ENCODE measurements around the gene FAM174B. TPM values are rescaled to one million over a fixed set of nuclear protein-coding genes. Genes with fewer than 3 reads are reported as not detected.
A peak's percentile ranks its signal among the peaks of the same experiment; 100 is the strongest.

FAM174B gene
- total RNA-seq, 6 donors from 2014 or later, result 54.5 to 109 (median 67.5) TPM

DNA sequence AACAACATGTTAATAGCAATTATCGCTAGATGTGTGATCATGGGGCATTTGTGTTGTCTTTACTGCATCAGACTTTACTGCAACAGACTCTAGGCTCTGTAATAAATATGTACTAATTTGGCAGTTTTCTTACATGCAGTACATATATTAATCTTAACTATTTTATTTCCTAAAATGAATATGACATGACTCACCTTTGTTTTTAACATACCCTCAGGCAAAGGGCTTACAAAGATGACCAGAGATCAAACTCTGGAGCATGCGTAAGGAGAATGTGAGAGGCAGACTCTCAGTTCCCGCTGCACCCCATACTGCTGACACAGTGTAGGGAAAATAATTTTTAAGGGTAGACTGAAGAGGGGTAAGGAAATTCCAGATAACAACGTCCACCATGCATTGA, 7.2 kb upstream of the FAM174B start:
- DNase-seq (no peak), ATAC-seq (ENCODE audit: low FRiP score in 2 of 2) (no peak)
- H3K4me3 ChIP-seq, result no peak overlapping the region
- no peaks in the 10 kb centered on the region for H3K36me3 ChIP-seq
- peaks cover 22 to 31% (median 27%) of the 10 kb centered on the region in 4 donors for H3K4me1 ChIP-seq
- 86 to 93% methylated on average over 4 of the region's 4 CpGs for WGBS, 2 donors
- no peaks in the 10 kb centered on the region for H3K9me3 ChIP-seq
- H3K27ac ChIP-seq, result no peak overlapping the region
- TF ChIP-seq POLR2A (IDR thresholded peaks at IDR 0.05), result no peak
- no peak for TF ChIP-seq CTCF (IDR thresholded peaks at IDR 0.05)
- no peak for TF ChIP-seq POLR2AphosphoS5 (IDR thresholded peaks at IDR 0.05)
- TF ChIP-seq EP300 (IDR thresholded peaks at IDR 0.05), result no peak
- no peaks in the 10 kb centered on the region for H3K27me3 ChIP-seq

DNA sequence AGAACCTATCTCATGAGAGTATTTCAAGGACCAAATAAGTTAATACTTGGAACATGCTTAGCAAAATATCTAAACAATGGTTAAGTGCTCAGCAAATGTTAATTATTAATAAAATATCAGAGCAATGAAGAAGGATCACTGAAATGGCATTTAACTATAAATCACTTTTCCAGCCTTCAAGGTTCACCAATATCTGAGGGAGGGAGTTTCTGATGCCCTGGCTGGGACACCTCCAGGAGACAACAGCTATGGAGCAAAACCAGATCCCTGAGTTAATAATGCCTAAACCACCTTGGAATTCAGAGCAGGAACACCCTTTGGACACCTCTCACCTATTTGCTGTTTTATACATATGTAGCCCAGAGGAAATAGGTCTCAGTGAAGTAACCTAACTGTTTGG, 6.4 kb upstream of the FAM174B start:
- Histone ChIP-seq H3K27ac (no peak overlapping the region), H3K4me3 (no peak overlapping the region), H3K9me3 (no peaks in the 10 kb centered on the region), H3K36me3 (no peaks in the 10 kb centered on the region), H3K4me1 (peaks cover 15 to 23% (median 20%) of the 10 kb centered on the region in 4 donors), H3K27me3 (no peaks in the 10 kb centered on the region)
- DNase-seq, result no peak
- TF ChIP-seq POLR2AphosphoS5 (IDR thresholded peaks at IDR 0.05) (no peak), CTCF (IDR thresholded peaks at IDR 0.05) (no peak), EP300 (IDR thresholded peaks at IDR 0.05) (no peak)
- ATAC-seq (ENCODE audit: low FRiP score in 2 of 2), result no peak

- TF ChIP-seq POLR2A (IDR thresholded peaks at IDR 0.05), result no peak
- no peak for TF ChIP-seq POLR2AphosphoS5 (IDR thresholded peaks at IDR 0.05)
- TF ChIP-seq EP300 (IDR thresholded peaks at IDR 0.05), result no peak
- TF ChIP-seq CTCF (IDR thresholded peaks at IDR 0.05), result no peak
- ATAC-seq (ENCODE audit: low FRiP score in 2 of 2), result no peak
- Histone ChIP-seq H3K36me3 (no peaks in the 10 kb centered on the region), H3K27ac (no peak overlapping the region), H3K27me3 (no peaks in the 10 kb centered on the region), H3K4me1 (peaks cover 7 to 21% (median 13%) of the 10 kb centered on the region in 4 donors), H3K4me3 (no peak overlapping the region), H3K9me3 (no peaks in the 10 kb centered on the region)
- 80 to 85% methylated on average over 10 to 11 of the region's 11 CpGs for WGBS, 2 donors
- no peak for DNase-seq
These were observed 5.5 kb upstream of the FAM174B start for GRCh38 chr15:92661069-92661468.

DNA sequence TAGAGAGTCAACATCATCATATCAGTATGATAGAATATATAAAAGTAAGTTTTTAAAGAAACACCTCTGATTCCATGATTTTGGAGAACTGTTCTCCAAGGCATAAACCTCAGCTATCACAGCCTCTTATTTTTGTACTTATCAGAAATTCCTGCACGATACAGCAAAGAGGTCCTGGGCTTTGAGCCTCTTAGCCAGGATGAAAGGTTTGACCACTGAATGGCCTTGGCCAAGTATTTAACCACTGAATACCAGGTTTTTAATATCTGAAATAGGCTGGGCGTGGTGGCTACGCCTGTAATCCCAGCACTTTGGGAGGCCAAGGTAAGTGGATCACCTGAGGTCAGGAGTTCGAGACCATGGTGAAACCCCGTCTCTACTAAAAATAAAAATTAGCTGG, 1.9 kb upstream of the FAM174B start:
- H3K4me1 ChIP-seq, result peaks cover 0 to 21% (median 12%) of the 10 kb centered on the region in 4 donors
- no peak overlapping the region for H3K27ac ChIP-seq
- TF ChIP-seq CTCF (IDR thresholded peaks at IDR 0.05), result no peak
- TF ChIP-seq POLR2AphosphoS5 (IDR thresholded peaks at IDR 0.05), result no peak
- TF ChIP-seq EP300 (IDR thresholded peaks at IDR 0.05), result no peak
- TF ChIP-seq POLR2A (IDR thresholded peaks at IDR 0.05), result no peak
- DNase-seq (no peak), ATAC-seq (ENCODE audit: low FRiP score in 2 of 2) (no peak)
- no peaks in the 10 kb centered on the region for H3K9me3 ChIP-seq
- no peak overlapping the region for H3K4me3 ChIP-seq
- no peaks in the 10 kb centered on the region for H3K36me3 ChIP-seq
- WGBS, 2 donors, result 76 to 82% methylated on average over 5 of the region's 5 CpGs
- H3K27me3 ChIP-seq, result peaks cover 0 to 8% (median 0%) of the 10 kb centered on the region in 4 donors

- Histone ChIP-seq H3K4me3 (peak overlapping the region in 3 of 4 donors; percentile 53 to 62 (median 61)), H3K27me3 (peaks cover 0 to 8% (median 0%) of the 10 kb centered on the region in 4 donors), H3K36me3 (no peaks in the 10 kb centered on the region), H3K27ac (peak overlapping the region in 3 of 4 donors; percentile 71 to 84 (median 83)), H3K9me3 (no peaks in the 10 kb centered on the region), H3K4me1 (peaks cover 0 to 21% (median 14%) of the 10 kb centered on the region in 4 donors)
- WGBS, 2 donors, result 77 to 79% methylated on average over 6 of the region's 6 CpGs
- no peak for DNase-seq
- TF ChIP-seq POLR2AphosphoS5 (IDR thresholded peaks at IDR 0.05) (no peak), CTCF (IDR thresholded peaks at IDR 0.05) (no peak), EP300 (IDR thresholded peaks at IDR 0.05) (no peak), POLR2A (IDR thresholded peaks at IDR 0.05) (no peak)
- ATAC-seq (ENCODE audit: low FRiP score in 2 of 2), result no peak
These were observed 514 bp upstream of the FAM174B start for GRCh38 chr15:92656089-92656488.
